ENCODE results near the gene RAP1GDS1.

DNA sequence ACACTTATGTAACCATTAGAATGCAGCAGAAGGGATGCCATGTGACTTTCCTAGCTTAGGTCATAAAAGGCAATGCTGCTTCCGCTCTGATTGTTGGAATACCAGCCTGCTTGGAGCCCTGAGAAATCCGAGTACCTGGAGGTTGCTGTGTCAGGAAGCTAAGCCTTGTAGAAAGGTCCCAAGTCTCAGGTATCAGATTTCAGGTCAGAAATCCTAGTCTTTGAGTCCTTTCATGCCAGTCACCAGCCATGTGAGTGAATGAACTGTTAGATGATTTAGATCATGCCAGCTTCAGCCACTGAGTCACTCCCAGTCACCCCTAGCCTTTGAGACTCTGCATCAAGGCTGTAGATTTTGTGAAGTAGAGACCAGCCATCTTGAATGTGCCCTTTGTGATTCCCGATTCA is 23.5 kb downstream of the RAP1GDS1 start:
- TF ChIP-seq NFYB (CRISPR knock-in tag; IDR thresholded peaks at IDR 0.05) = no peak
- TF ChIP-seq NR1H2 (CRISPR knock-in tag; IDR thresholded peaks at IDR 0.05; ENCODE audit: borderline replicate concordance, low read depth) = no peak
- TF ChIP-seq, protein P1, sequence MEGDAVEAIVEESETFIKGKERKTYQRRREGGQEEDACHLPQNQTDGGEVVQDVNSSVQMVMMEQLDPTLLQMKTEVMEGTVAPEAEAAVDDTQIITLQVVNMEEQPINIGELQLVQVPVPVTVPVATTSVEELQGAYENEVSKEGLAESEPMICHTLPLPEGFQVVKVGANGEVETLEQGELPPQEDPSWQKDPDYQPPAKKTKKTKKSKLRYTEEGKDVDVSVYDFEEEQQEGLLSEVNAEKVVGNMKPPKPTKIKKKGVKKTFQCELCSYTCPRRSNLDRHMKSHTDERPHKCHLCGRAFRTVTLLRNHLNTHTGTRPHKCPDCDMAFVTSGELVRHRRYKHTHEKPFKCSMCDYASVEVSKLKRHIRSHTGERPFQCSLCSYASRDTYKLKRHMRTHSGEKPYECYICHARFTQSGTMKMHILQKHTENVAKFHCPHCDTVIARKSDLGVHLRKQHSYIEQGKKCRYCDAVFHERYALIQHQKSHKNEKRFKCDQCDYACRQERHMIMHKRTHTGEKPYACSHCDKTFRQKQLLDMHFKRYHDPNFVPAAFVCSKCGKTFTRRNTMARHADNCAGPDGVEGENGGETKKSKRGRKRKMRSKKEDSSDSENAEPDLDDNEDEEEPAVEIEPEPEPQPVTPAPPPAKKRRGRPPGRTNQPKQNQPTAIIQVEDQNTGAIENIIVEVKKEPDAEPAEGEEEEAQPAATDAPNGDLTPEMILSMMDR (CRISPR knock-in tag; IDR thresholded peaks at IDR 0.05) = no peak
- TF ChIP-seq, protein P2, sequence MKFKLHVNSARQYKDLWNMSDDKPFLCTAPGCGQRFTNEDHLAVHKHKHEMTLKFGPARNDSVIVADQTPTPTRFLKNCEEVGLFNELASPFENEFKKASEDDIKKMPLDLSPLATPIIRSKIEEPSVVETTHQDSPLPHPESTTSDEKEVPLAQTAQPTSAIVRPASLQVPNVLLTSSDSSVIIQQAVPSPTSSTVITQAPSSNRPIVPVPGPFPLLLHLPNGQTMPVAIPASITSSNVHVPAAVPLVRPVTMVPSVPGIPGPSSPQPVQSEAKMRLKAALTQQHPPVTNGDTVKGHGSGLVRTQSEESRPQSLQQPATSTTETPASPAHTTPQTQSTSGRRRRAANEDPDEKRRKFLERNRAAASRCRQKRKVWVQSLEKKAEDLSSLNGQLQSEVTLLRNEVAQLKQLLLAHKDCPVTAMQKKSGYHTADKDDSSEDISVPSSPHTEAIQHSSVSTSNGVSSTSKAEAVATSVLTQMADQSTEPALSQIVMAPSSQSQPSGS (CRISPR knock-in tag; IDR thresholded peaks at IDR 0.05) = no peak
- no peak for TF ChIP-seq JUN (CRISPR knock-in tag; IDR thresholded peaks at IDR 0.05)
- TF ChIP-seq REPIN1 (CRISPR knock-in tag; IDR thresholded peaks at IDR 0.05; ENCODE audit: borderline replicate concordance, low read depth) = no peak
- no peak for TF ChIP-seq ZNF253 (CRISPR knock-in tag; IDR thresholded peaks at IDR 0.05; ENCODE audit: borderline replicate concordance)
- TF ChIP-seq, protein P3, sequence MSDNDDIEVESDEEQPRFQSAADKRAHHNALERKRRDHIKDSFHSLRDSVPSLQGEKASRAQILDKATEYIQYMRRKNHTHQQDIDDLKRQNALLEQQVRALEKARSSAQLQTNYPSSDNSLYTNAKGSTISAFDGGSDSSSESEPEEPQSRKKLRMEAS (IDR thresholded peaks at IDR 0.05) = no peak
- TF ChIP-seq TAF15 (IDR thresholded peaks at IDR 0.05; ENCODE audit: low read depth, low read length, poor library complexity, severe bottlenecking) = no peak

Data from HepG2 (cell line).